ENCODE measurements around the gene KLHDC7B.
A peak's percentile ranks its signal among the peaks of the same experiment; 100 is the strongest.
"Not testable (repeated sequence)": the region's sequence is repeated elsewhere in the genome, so short reads cannot be mapped to it uniquely, and the experiment has no call there.

Gene KLHDC7B

DNA sequence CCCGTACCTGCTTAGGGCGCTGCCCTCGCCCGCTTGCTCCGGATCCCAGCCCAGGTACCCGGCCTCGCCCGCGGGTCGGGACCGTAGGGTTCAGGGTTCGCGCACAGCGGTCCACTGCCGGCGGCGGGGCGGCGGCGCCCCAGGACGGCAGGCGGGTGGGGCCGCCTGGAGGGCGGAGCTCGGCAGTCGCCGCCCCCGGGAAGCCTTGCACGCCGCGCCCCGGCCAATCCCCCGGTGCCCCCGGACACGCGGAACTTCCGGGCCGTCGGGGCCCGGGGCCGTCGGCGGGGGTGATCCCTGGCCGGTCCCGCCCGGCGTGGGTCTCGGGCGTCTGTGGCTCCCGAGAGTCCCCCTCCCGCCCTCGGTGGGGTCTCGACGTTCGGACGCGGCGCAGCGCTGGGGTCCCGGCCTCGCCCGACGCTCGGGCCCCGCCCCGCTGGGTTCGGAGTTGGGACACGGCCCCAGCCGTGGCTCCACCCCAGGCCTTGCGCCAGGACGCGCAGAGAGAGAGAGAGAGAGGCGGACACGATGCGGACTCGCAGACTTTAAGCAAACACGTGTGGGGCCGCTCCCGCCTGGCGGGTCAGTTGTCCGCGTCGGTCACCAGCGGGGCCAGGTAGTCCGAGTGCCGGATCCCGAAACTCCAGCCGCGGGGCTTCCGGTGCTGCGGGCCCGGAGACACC is 15.7 kb upstream of the KLHDC7B start, which contains the start of gene TYMP:
Gene TYMP, minus strand, starts transcription at position 116 of the 683 bp plus-strand sequence. CDS start 303 bp downstream, outside the sequence.
- ATAC-seq: peak; percentile 18 to 26

DNA sequence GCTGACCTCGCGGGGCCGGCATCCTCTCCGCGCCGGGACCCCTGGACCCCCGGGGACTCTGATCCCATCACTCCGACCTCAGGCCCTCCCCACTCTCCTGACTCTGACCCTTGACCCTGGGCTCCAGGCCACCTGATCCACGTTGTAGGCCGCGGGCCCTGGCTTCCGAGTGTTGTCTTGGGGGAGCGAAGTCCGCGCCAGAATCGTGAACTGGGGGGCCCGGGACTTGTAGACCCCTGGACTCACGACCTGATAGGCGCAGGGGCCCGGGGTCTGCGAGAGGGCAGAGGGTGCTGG is 15.2 kb upstream of the KLHDC7B start:
- ATAC-seq: peak in 1 of 2 donors; percentile 1

DNA sequence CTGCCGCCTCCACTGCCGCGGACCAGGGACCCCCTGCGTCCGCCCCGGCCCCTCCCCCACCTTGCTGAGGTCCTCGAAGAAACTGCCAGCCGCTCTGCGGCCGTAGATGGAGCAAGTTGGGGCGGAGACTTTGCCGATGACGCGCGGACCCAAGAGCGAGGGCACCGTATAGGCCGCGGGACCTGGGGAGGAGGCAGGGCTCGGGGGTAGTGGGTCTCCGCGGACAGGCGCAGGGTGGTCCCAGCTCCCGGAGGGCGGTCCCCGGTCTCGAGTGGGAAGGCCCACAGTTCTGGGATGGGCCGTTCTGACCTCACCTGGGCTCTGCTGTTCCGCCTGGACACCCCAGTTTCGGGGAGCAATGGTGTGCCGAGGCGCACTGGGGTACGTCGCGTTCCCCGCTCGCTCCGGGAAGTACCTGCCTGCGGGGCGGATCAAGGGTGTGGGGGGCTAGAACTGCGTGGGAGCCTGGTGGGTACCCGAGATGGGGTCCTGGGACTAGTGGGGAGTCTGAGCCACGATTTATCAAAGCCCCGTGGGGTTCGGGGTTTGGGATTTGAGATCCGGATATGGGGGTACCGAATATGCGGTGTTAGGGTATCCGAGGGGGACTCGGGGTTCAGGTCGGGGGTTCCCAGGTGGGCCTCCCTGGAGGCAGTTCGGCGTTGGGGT is 14.7 kb upstream of the KLHDC7B start:
- peak; percentile 46 to 55 for ATAC-seq

DNA sequence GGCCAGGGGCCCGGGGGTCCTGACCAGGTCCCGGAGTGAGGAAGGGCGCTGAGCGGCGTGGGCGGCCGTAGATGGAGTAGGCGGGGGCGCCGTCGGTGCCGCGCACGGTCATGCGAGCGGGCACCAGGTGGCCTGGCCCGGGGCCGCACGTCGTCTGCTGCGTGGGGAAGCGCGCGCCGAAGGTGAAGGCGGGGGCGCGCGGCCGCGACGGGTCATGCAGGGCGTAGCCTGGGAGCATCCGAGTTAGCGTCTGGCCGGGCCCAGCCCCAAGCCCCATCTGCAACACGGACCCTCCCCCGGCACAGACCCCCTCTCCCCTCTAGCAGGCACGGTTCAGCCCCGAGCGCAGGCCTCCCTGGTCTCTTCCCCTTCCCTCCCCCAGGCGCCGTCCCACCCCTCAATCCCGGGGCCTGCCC is 14.1 kb upstream of the KLHDC7B start:
- ATAC-seq: peak; percentile 49 to 53

DNA sequence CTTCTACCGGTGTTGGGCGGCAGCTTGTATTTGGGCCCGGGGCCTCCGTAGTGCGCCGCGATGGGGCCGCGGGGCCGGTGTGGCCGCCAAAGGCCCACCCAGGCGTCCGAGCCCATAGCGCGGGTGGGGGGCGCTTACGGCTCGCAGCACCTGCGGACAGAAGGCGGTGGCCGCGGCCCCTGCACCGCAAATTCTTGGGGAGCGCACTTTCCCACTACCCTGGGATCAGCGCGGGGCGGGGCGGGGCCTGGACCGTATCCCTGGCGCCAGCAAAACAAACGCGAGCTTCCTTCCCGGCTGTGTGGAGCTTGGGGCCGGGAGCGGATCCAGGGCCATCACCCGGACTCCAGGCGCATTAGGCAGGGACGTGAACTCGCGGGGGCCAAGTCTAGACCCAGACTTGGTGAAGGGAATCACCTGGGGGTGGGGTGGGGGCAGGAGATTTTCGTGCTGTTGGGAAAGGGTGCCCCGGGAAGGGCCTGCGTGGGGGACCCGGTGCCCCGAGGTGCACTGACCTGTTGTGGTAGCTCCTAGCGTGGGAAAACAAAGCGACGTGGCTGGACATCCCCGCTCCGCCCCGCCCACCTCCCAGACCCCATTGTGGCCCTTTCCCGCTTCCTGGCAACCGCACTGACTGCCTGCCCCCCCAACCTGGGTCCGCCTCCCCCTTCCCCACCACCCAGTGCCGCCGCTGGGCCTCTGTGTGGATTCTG is 13.6 kb upstream of the KLHDC7B start:
- ATAC-seq: no peak

DNA sequence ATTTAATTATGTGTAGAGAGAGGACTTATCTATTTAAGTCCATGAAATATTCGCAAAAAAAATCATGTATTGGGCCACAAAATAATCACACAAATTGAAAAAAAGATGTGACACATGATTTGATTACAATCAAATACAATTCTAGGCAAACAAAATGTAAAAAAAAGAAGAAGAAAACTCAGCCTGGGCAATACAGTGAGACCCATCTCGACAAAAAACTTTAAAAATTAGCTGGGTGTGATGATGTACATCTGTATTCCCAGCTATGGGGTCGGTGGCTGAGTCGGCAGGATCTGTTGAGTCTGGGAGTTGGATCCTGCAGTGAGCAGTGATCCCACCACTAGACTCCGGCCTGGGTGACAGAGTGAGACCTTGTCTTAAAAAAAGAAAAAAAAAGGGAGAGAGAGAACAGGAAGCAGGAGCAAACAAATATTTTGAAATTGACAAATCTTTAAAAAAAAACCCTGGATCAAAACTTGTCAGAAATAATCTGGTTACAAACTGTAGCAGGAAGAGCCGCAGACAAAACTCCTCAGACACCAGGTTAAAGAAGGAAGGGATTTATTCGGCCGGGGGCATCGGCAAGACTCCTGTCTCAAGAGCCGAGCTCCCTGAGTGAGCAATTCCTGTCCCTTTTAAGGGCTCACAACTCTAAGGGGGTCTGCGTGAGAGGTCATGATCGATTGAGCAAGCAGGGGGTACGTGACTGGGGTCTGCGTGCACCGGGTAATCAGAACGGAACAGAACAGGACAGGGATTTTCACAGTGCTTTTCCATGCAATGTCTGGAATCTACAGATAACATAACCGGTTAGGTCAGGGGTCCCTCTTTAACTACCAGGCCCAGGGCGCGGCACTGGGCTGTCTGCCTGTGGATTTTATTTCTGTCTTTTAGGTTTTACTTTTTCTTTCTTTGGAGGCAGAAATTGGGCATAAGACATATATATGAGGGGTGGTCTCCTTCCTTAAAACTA is 12.6 kb upstream of the KLHDC7B start:
- ATAC-seq: no peak

DNA sequence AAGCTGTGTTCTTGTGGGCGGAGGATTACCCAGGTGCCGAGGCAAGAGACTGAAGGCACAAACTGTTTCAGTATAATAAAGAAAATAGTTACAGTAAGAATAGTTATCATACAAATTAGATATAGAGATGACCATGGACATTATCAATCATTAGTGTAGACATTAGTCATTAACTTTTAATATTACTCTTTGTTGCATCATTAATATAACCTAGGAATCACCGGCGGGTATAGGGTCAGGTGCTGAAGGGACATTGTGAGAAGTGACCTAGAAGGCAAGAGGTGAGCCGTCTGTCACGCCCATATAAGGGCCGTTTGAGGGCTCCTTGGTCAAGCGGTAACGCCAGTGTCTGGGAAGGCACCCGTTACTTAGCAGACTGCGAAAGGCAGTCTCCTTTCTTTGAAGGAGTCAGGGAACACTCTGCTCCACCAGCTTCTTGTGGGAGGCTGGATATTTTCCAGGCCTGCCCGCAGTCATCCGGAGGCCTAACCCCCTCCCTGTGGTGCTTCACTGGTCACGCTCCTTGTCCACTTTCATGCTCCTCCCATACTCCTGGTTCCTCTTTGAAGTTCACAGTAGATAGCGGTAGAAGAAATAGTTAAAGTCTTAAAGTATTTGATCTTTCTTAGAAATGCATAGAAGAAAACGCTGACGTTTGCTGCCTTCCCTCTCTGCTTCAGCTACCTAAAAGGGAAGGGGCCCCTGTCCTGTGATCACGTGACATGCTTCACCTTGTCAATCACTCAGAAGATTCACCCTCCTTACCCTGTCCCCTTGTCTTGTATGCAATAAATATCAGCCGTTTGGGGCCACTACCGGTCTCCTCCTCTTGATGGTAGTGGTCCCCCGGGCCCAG is 11.6 kb upstream of the KLHDC7B start:
- ATAC-seq: not testable (repeated sequence)

DNA sequence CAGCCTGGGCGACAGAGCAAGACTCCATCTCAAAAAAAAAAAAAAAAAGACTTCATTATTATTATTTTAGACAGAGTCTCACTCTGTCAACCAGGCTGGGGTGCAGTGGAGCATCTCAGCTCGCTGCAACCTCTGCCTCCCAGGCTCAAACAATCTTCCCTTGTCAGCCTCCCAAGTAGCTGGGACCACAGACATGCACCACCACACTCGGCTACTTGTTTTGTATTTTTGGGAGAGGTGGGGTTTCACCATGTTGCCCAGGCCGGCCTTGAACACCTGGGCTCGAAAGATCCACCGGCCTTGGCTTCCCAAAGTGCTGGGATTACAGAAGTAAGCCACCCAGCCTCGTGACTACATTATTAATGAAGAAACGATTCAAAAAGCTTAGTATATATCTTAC is 10.6 kb upstream of the KLHDC7B start:
- no peak for ATAC-seq

DNA sequence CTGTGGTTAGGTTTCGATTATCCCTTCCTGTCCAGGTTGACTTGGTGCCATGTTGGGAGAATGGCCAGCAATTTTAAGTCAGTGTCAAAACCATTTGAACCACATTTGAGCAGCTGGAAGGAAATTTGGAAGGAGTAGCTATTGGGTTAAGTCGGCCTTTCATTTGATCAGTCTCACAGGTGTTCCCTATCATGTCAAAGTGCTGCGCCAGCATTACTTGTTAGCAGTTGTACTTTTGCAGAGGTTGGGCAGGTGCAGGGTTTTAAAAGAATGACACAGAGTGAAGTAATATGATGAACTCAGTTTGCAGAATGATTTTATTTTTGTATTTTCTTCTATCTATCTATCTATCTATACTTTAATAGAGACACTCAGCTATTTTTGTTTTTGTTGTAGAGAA is 9.5 kb upstream of the KLHDC7B start:
- ATAC-seq: no peak

DNA sequence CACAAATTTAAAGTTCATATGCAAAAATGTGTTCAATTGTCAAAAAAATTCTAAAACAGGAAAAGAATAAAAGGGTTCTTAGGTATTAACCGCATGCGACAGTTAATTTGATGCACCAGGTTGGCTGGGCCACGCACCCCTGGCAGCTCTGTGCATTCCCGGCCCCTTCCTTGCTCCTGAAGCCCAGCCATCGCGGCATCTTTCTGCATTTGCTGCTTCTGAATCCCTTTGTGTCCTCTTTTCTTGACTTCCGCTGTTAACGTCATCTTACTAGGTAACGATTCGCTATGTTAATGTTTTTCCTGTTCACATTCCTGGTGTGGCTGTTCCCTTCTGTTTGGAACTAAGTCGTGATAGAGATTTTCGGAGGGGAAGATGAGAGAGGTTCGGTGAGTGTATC is 7.9 kb upstream of the KLHDC7B start:
- ATAC-seq: no peak

DNA sequence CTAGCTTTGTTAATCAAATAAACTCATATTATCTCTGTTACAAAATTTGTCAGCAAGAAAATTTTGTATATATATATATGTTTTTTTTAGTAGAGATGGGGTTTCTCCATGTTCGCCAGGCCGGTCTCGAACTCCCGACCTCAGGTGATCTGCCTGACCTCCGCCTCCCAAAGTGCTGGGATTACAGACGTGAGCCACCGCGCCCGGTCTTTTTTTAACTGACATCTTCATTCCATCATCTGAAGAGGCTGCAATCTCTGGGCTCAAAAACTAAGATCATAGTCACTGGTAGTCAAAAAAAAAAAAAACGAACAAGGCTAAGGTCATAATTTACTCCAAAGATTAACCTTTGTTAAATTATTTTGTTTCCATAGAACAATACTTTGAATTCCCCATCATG is 5.3 kb upstream of the KLHDC7B start:
- no peak for ATAC-seq

DNA sequence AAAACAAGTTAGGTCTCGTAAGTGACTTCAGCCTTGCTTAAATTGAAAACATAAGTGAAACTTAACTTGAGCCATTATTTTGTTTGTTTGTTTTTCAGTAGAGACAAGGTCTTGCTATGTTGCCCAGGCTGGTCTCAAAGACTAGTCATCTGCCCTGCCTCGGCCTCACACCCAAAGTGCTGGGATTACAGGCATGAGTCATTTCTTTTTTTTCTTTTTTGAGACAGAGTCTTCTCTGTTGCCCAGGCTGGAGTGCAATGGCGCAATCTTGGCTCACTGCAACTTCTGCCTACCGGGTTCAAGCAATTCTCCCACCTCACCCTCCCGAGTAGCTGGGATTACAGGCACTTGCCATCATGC is 4.1 kb upstream of the KLHDC7B start:
- ATAC-seq: peak; percentile 7 to 13

DNA sequence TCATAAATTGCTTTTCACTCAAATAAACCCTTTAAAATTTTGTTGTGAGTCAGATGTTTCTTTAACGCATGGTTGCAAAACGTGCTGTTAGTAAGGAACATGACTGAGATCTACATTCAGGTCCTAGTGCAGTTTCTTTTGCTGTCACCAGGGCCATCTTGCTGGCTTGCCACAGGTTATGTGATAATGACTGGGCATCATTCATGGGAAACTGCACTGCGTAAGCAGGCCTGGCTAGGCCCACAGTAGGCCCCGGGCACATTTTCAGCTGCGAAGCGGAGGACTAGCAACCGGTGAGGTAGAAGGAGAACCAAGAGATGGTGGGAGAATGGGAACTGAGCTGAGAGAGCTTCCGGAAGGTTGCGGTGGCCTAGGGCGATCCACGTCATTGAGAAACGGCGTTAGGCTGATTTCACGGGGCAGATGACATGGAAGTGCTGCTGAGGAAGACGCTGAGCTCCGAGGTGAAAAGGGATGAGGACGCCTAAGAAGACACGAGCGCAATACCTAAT is 3.2 kb upstream of the KLHDC7B start:
- ATAC-seq: peak; percentile 5 to 23

DNA sequence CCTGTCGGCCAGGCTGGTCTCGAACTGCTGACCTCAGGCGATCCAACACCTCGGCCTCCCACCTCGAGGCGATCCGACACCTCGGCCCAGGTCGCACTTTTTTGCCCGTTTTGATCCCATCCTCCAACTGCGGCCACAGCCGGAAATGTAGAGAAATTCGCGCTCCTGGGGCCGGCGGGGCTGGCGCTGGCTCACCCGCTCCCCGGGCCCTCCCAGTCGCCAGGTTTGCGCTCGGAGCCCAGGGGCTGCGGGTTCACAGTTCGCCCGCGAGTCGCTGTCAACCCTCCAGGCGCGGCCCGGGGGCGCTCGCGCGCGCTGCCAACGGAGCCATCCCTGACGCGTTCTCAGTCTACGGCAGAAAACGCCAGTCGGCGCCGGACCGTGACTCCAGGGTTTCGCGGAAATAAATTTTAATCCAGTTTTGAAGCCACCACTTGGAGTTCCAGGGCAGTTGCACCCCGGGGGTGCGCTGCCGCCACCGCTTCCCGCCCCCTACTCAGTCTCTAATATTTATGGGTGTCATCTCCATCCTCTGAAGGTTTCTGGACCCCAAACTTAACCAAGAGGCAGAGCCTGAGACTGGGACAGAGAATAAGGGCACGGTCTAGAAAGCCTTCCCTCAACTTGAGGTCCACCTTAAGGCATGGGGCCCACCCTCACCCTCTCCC is 1.5 kb upstream of the KLHDC7B start:
- ATAC-seq: peak; percentile 25 to 39

DNA sequence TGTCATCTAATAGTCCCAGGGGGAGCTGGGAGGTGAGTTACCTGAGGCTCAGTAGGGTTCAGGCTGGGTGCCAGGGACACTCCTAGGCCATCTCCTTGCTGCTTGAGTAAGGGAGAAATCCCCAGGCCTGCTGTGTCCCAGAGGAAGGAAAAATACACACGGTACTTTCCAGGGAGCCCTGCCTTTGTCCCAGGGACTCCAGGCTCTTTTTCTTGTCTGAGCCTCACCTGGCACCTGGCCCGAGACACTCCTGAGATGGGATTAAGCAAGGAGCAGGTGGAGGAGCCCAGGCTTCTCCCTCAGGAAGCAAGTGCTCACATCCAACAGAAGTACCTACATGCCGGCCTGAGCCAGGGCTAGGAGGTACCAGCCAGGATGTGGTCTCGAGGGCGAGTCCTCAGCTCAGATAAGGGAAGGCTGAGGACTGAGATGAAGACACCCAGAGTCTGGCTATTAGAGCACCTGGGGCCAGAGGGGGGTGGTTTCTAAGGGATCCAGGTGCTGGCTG is 899 bp upstream of the KLHDC7B start:
- ATAC-seq: no peak

DNA sequence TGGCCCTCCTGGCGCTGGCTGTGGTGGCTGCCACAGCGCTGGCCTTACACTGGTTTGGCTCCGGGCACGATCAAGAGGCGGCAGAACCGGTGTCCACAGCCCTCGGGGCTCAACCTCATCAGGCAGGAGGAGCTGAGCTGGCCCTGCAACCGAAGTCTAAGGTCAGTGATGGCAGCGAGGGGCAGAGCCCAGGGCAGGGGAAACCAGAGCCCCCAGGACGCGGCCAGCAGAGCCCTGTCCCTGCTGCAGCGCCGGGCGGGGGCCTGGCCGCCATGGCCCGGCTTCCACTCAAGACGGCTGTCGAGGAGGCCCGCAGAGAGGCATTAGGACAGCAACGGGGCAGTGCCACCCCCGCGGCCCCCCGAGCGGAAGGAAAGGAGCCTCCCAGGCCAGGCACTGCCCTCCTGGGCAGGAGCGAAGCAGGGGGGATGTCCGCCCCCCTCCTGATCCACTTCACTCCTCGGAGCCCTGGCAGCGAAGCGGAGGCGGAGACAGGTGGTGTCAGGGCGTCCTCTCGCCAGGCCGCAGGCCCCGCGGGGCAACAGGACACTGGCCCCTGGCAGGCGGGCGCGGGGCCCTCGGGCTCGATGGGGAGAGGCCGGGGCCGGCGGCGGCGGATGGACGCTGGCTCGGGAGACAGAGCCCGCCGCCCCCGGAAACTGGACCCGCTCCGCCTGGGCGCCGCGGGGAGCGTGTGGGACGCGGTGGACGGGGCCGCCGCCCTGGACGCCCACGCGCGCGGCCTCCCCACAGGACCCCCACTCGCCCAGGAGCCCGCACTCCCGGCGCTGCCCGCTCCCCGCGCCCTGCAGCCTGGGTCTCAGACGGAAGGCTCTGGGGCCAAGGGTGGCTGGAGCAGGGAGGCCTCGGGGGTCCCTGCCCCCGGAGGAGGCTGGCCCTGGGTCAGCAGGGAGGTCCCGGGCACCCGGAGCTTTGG is 895 bp downstream of the KLHDC7B start:
- no peak for ATAC-seq

DNA sequence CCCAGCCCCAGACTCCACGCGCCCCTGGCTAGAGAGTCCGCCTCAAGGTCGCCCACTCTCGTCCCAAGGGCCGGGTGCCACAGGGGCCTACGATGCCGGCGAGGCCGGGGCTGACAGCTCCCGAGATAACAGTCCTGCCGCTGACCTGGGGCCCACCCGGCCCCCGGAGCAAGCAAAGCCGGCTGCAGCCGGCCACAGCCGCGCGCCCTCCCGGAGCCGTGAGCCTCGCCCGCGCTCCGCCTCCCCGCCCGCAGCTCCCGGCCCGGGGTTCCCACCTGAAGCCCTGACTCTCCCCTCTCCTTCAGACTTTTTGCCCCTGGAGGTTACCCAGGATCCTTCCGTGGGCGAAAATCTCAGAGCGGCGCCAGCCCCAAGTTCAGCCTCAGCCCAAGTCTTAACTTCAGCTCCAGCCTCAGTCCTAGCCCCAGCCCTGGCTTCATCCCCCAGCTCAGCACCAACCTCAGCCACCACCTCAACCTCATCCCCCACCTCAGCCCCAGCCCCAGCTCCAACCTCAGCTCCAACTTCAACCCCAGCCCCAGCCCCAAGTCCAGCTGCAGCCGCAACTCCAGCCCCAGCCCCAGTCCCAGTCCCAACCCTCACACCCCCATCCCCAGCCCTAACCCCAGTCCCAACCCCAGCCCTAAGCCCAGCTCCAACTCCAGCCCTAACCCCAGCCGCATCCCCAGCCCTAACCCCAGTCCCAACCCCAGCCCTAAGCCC is 1.7 kb downstream of the KLHDC7B start:
- ATAC-seq: no peak

DNA sequence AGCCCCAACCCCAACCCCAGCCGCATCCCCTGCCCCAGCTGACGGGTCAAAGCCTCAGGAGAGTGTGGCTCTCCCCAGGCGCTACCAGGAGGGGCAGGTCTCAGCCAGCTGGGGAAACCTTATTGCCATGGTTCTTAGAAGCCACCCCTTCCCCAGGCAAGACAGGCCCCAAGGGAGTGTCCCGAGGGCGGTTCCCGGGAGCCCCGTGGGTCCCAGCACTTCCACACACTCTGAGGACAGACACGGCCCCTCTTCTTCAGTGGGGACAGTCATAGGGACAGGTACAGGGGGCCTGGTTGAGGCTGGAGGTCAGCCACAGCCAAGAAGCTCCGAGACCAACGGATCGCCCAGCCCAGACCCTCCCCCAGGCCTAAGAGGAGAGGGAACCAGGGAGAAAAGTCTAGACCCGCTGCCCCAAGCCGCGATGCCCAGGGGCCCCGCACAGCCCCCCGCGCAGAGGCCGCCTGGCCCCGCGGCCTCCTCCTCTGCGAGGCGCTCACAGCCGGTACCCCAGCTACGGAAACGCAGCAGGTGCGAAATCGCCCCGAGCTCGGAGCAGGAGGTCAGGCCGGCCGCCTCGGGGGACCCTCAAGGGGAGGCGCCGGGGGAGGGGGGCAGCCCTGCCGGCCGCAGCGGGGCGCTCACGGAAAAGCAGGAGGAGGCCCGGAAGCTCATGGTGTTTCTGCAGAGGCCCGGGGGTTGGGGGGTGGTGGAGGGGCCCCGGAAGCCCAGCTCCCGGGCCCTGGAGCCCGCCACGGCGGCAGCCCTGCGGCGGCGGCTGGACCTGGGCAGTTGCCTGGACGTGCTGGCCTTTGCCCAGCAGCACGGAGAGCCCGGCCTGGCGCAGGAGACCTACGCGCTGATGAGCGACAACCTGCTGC is 2.6 kb downstream of the KLHDC7B start:
- ATAC-seq: peak; percentile 37 to 50

Data from activated CD4-positive, CD25-positive, alpha-beta regulatory T cell treated with anti-CD3 and anti-CD28 coated beads, Interleukin-2, amount 50 U/mL, for 24 hours (primary cell).